ENCODE data around the gene EPB41L4A.

EPB41L4A gene

GRCh38 chr5:112329419-112330090 lies 89.5 kb downstream of the EPB41L4A start:
- no peak for TF ChIP-seq CTCF (IDR thresholded peaks at IDR 0.05; ENCODE audit: control extremely low read depth, extremely low read depth, low read depth, missing control alignments)
- ChIA-PET POLR2A (no interaction called here), CTCF (interaction anchor here (0.8 kb wide), 1 partner anchor 9 kb away, joined by 3 read pairs; no protein-coding TSS in a partner anchor)
- peak; percentile 29 for DNase-seq (ENCODE audit: extremely low spot score)

DNA sequence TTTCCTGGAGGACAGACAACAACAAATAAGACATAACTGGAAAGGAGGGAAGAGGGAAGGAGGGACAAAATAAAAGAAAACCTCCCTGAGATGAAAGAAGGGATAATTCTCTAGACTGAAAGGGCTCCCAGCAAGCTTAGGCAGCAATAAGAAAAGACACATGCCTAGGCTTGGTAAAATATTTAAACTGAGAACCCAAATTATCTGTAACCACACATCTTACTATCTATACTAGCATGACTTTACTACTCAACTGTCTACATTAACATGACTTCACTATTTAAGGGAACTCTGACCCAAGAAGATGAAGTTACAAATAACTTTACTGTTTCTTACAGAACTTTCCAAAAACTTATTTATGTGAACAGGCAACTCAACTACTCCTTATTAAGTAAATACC lies 95.9 kb downstream of the EPB41L4A start:
- ChIA-PET CTCF (interaction anchor here (0.6 kb wide), 1 partner anchor 25 kb away, joined by 3 read pairs; no protein-coding TSS in a partner anchor), POLR2A (no interaction called here)
- no peak for DNase-seq (ENCODE audit: extremely low spot score)
- TF ChIP-seq CTCF (IDR thresholded peaks at IDR 0.05; ENCODE audit: control extremely low read depth, extremely low read depth, low read depth, missing control alignments) = no peak

GRCh38 chr5:112320408-112320807 lies 98.7 kb downstream of the EPB41L4A start:
- DNase-seq (ENCODE audit: extremely low spot score) = no peak
- POLR2A ChIA-PET = no interaction called here
- CTCF ChIA-PET = interaction anchor here (0.7 to 1.4 kb wide), 3 partner anchors 10 to 60 kb away, joined by 3 read pairs; no protein-coding TSS in a partner anchor
- TF ChIP-seq CTCF (IDR thresholded peaks at IDR 0.05; ENCODE audit: control extremely low read depth, extremely low read depth, low read depth, missing control alignments) = no peak

- no peak for DNase-seq (ENCODE audit: extremely low spot score)
- POLR2A ChIA-PET = no interaction called here
- TF ChIP-seq CTCF (IDR thresholded peaks at IDR 0.05; ENCODE audit: control extremely low read depth, extremely low read depth, low read depth, missing control alignments) = no peak
- CTCF ChIA-PET = no interaction called here
Observed at GRCh38 chr5:112318346-112318745, 100.7 kb downstream of the EPB41L4A start.

DNA sequence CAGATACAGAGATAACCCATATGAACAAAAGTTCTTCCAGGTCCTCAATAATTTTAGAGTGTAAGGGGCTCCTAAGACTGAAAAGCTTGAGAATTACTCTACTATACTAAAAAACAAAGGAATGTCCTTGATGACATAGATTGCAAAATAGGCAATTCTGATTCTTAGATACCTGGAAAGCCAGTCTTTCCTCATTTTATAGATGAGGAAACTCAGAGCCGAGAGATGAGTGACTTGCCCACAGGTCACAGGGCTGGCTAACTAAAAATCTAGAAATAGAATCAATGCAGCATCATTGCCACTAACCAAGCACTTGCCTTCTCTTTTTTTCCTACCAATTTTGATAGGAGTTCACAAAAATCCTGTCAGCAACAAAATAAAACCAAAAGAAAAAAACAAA lies 101.2 kb downstream of the EPB41L4A start:
- ChIA-PET POLR2A (no interaction called here), CTCF (interaction anchor here (0.8 to 1.7 kb wide), 2 partner anchors 10 to 15 kb away, joined by 3 to 5 read pairs; no protein-coding TSS in a partner anchor)
- TF ChIP-seq CTCF (IDR thresholded peaks at IDR 0.05; ENCODE audit: control extremely low read depth, extremely low read depth, low read depth, missing control alignments) = no peak
- no peak for DNase-seq (ENCODE audit: extremely low spot score)

DNA sequence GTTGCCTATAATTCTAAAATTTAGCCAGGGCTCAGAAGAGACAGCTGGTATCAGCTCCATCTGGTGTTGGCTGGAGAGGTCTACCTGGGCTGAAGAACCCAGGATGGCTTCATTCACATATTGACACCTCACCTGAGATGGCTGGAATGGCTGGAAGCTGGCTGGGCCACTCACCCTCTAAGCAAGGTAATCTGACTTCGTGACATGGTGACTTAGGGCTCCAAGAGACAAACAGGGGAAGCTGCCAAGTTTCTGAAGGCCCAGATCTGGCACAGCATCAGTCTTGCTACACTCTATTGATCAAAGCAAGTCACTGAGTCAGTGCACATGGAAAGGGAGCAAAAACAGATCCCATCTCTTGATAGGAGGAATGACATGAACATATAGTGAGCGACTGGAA lies 102.3 kb downstream of the EPB41L4A start:
- ChIA-PET CTCF (interaction anchor here (0.7 to 1.7 kb wide), 3 partner anchors 14 to 34 kb away, joined by 3 to 5 read pairs (median 4); no protein-coding TSS in a partner anchor), POLR2A (no interaction called here)
- TF ChIP-seq CTCF (IDR thresholded peaks at IDR 0.05; ENCODE audit: control extremely low read depth, extremely low read depth, low read depth, missing control alignments) = no peak
- no peak for DNase-seq (ENCODE audit: extremely low spot score)

Data from GM10248 (cell line).